Parathyroid adenoma (tissue), 2 donors: Measurements from ENCODE around the gene CD3D.

ENCODE experiments used
- H2AFZ ChIP-seq: fragments of 300-600 bp; sonication (generic); one replicate; pipeline ENCODE4 v1.7.0; 2017; ENCODE audit warnings: antibody characterized with exemption, mild to moderate bottlenecking
- H3K27ac ChIP-seq: fragments of 300-600 bp; sonication (generic); one replicate; pipeline ENCODE4 v1.7.0; 2017
- H3K27me3 ChIP-seq: fragments of 300-600 bp; sonication (generic); one replicate; pipeline ENCODE4 v1.7.0; 2017; ENCODE audit warnings: low read length; ENCODE audit not compliant: control insufficient read depth, insufficient read depth
- H3K36me3 ChIP-seq: fragments of 300-600 bp; sonication (generic); one replicate; pipeline ENCODE4 v1.7.0; 2017; ENCODE audit warnings: low read length; ENCODE audit not compliant: control insufficient read depth, insufficient read depth
- H3K4me1 ChIP-seq: fragments of 300-600 bp; sonication (generic); one replicate; pipeline ENCODE4 v1.7.0; 2017; ENCODE audit warnings: control low read depth
- H3K4me2 ChIP-seq: fragments of 300-600 bp; sonication (generic); one replicate; pipeline ENCODE4 v1.7.0; 2017; ENCODE audit warnings: low read length
- H3K4me3 ChIP-seq: fragments of 300-600 bp; sonication (generic); one replicate; pipeline ENCODE4 v1.7.0; 2017; ENCODE audit warnings: low read depth, low read length
- H3K79me2 ChIP-seq: fragments of 300-600 bp; sonication (generic); one replicate; pipeline ENCODE4 v1.7.0; 2017; ENCODE audit warnings: control low read depth
- H3K9ac ChIP-seq: fragments of 300-600 bp; sonication (generic); one replicate; pipeline ENCODE4 v1.7.0; 2017; ENCODE audit warnings: mild to moderate bottlenecking
- H3K9me3 ChIP-seq: fragments of 300-600 bp; sonication (generic); one replicate; pipeline ENCODE4 v1.7.0; 2017; ENCODE audit warnings: low read length; ENCODE audit not compliant: control insufficient read depth
- CTCF ChIP-seq: fragments of 300-600 bp; sonication (generic); IDR thresholded peaks from one replicate; pipeline ENCODE4 v1.7.0; 2017; ENCODE audit warnings: antibody characterized with exemption, mild to moderate bottlenecking
- donor health status: primary hyperparathyroidism.

Gene CD3D

GRCh38 chr11:118341815-118342489 is 553 bp downstream of the CD3D start:
- no peak overlapping the region for H3K27ac ChIP-seq
- H3K9ac ChIP-seq, result no peak overlapping the region
- no peak for TF ChIP-seq CTCF
- H3K4me1 ChIP-seq, result no peaks in the 10 kb centered on the region
- H3K9me3 ChIP-seq, result no peaks in the 10 kb centered on the region
- H3K27me3 ChIP-seq, result no peaks in the 10 kb centered on the region
- no peak overlapping the region for H3K4me3 ChIP-seq
- H3K36me3 ChIP-seq, result no peaks in the 10 kb centered on the region
- H3K4me2 ChIP-seq, result no peak overlapping the region
- no peaks in the 10 kb centered on the region for H3K79me2 ChIP-seq
- H2AFZ ChIP-seq, result no peak overlapping the region

- Histone ChIP-seq H3K36me3 (no peaks in the 10 kb centered on the region), H3K9ac (no peak overlapping the region), H3K27me3 (no peaks in the 10 kb centered on the region), H3K79me2 (no peaks in the 10 kb centered on the region), H3K27ac (no peak overlapping the region), H3K4me3 (no peak overlapping the region), H3K4me1 (no peaks in the 10 kb centered on the region), H3K9me3 (no peaks in the 10 kb centered on the region), H2AFZ (no peak overlapping the region), H3K4me2 (no peak overlapping the region)
- TF ChIP-seq CTCF, result no peak
Measured at GRCh38 chr11:118341261-118341660, 1.2 kb downstream of the CD3D start.

DNA sequence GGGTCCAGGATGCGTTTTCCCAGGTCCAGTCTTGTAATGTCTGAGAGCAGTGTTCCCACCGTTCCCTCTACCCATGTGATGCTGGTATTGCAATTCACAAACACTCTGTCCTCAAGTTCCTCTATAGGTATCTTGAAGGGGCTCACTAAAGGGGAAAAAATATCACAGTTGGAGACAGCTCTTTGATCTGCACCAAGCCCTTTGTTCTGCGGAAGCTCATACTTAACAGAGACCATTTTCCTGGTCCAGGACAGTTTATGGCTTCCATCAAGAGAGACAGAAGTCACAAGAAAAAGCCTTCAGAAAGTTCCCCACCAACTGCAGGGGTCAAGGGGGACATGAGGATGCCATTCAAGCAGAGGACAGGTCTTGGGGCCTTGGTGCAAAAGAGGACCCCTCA is 2.1 kb downstream of the CD3D start:
- no peak overlapping the region for H3K4me3 ChIP-seq
- H3K4me2 ChIP-seq, result no peak overlapping the region
- no peak for TF ChIP-seq CTCF
- no peaks in the 10 kb centered on the region for H3K79me2 ChIP-seq
- no peak overlapping the region for H2AFZ ChIP-seq
- H3K9me3 ChIP-seq, result no peaks in the 10 kb centered on the region
- no peaks in the 10 kb centered on the region for H3K27me3 ChIP-seq
- no peak overlapping the region for H3K9ac ChIP-seq
- no peaks in the 10 kb centered on the region for H3K4me1 ChIP-seq
- no peak overlapping the region for H3K27ac ChIP-seq
- no peaks in the 10 kb centered on the region for H3K36me3 ChIP-seq

DNA sequence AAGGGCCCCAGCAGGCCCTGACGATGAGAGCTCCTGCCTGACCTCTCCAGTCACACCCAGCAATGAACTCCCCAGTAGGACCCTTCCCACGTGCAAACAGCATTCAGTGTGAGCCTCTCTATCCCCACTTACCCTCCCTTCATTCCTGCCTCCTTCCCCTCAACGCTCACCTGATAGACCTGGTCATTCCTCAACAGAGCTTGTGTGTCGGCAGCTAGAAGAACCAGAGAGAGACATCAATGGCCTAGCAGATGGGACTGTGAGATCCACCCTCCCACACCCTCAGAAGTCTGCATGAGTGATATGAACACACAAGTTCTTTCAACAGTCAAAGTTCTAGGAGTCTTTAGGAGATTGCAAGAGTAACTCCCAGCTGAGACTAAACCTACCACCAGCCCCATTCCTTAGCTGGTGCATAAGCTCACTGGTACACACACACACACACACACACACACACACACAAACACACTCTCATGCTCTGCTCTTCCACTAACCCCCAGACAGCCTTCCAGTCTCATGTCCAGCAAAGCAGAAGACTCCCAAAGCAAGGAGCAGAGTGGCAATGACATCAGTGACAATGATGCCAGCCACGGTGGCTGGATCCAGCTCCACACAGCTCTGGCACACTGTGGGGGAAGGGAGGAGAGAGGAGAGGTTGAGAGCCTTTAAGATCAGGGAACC is 3.1 kb downstream of the CD3D start:
- Histone ChIP-seq H2AFZ (no peak overlapping the region), H3K79me2 (no peaks in the 10 kb centered on the region), H3K27me3 (no peaks in the 10 kb centered on the region), H3K4me3 (no peak overlapping the region), H3K27ac (no peak overlapping the region), H3K9me3 (no peaks in the 10 kb centered on the region), H3K4me2 (no peak overlapping the region), H3K4me1 (no peaks in the 10 kb centered on the region), H3K9ac (no peak overlapping the region), H3K36me3 (no peaks in the 10 kb centered on the region)
- TF ChIP-seq CTCF, result no peak

DNA sequence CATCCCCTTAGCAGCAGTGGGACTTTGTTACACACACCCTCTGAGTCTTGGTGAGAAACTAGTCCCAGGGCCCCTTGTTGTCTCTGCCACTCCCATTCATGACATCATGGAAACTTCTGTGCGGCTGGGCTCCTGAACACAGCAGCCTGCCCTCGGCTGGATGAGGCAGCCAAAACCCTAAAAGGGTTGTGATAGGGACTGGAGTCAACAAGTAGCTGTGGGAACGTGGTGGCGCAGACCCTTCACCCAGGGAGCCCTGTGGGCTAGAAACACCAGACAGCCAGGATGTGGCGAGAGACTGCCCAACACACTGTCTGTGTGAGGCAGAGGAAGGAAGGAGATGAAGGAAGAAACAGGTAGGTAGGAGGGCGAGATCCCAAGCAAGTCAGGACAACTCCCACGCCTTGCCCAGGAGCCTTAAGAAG is 3.9 kb downstream of the CD3D start:
- Histone ChIP-seq H3K4me3 (no peak overlapping the region), H3K27ac (no peak overlapping the region), H3K9me3 (no peaks in the 10 kb centered on the region), H3K36me3 (no peaks in the 10 kb centered on the region), H3K4me1 (no peaks in the 10 kb centered on the region), H3K27me3 (no peaks in the 10 kb centered on the region), H3K79me2 (no peaks in the 10 kb centered on the region), H3K4me2 (no peak overlapping the region), H2AFZ (no peak overlapping the region), H3K9ac (no peak overlapping the region)
- no peak for TF ChIP-seq CTCF
